D721Med (cell line): ENCODE results near the gene PIR.

Experiments used
- DNase-seq: peaks from one replicate; pipeline ENCODE4 v3.0.0; 2011; ENCODE audit warnings: low spot score; ENCODE audit not compliant: insufficient read length
- FAIRE-seq: peaks from 2 replicates; lab custom pipeline; 2011; peaks lifted over from hg19 to GRCh38; lab: Jason Lieb, UNC
- TF ChIP-seq, protein P1 (sequence below): IDR thresholded peaks from 2 replicates; pipeline ENCODE4 v1.5.1; 2012; ENCODE audit warnings: mild to moderate bottlenecking, control low read depth; ENCODE audit not compliant: insufficient read depth; ENCODE audit errors: missing control alignments

Gene PIR

DNA sequence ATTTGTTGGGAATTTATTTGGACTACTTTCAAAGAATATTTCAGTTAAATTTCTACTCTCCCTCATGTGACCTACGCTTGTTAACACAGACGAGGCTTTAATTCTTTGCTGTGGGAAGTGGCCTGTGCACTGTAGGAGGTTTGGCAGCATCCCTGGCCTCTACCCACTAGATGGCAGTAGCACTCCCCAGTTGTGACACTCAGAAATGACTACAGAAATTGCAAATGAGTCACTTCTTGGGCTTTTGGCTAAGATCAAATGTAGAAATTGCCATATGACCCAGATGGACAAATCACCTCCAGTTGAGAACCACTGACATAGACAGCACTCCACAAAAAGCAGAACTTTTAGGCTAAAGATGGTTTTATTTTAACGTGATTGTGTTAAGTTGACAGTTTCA, 22.1 kb downstream of the PIR start:
- no peak for DNase-seq
- TF ChIP-seq, protein P1, sequence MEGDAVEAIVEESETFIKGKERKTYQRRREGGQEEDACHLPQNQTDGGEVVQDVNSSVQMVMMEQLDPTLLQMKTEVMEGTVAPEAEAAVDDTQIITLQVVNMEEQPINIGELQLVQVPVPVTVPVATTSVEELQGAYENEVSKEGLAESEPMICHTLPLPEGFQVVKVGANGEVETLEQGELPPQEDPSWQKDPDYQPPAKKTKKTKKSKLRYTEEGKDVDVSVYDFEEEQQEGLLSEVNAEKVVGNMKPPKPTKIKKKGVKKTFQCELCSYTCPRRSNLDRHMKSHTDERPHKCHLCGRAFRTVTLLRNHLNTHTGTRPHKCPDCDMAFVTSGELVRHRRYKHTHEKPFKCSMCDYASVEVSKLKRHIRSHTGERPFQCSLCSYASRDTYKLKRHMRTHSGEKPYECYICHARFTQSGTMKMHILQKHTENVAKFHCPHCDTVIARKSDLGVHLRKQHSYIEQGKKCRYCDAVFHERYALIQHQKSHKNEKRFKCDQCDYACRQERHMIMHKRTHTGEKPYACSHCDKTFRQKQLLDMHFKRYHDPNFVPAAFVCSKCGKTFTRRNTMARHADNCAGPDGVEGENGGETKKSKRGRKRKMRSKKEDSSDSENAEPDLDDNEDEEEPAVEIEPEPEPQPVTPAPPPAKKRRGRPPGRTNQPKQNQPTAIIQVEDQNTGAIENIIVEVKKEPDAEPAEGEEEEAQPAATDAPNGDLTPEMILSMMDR: peak; percentile 67
- FAIRE-seq: no peak

DNA sequence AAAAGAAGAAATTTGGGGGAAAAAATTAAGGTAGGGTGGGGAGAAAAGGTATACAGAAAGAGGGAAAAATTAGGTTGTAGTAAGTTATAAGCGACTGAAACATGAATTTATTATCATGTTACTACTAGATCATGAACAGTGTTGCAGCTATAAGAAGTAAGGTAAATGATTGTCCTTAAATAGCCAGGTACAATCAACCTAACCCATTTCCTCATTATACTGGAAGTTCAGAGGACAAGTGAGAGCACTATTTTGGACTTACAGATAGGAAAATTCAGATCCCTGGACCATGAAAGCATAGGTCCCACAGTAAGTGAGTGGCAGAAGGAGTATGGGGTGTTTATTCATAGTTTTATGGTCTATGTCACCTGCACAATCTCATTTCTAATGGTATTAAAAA, 23.5 kb downstream of the PIR start:
- DNase-seq (no peak), FAIRE-seq (no peak)
- TF ChIP-seq, protein P1: no peak

- TF ChIP-seq, protein P1: peak; percentile 48
- FAIRE-seq: no peak
- DNase-seq: no peak
Measured at GRCh38 chrX:15468036-15468435, 25.1 kb downstream of the PIR start.

DNA sequence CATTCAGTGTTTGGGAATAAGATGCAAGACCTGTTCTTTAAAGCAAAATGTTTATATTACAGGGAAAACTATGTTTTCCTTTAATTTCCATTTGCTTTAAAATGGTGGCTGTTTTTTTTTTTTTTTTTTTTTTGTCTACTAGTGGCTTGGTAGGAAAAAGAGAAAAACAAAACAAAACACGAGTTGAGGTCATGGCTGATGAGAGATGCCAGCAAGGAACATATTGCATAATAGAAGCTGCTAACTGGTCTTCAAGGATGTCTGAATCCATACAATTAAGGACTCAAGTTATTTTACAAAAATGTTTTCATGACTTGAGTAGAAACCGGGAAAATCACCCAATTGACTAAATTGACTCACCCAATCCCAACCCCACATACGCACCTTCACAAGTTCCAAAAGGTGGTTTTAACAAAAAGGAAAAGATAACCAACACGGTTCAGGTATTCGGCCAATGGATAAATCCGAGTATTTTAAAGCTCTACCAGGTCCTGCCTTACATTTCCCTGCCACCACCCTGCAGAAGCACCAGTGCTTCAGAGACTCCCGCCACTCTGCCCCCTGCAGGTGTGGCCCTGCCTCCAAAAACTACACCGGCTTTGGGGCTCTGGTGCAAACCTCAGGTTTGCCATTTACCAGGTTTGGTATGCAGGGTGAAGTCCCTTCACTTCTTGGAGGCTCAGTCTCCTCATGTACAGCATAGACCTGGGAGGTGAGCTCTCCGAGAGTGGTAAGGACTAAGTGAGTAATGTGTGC, 27.1 kb downstream of the PIR start:
- DNase-seq (no peak), FAIRE-seq (no peak)
- TF ChIP-seq, protein P1: no peak

DNA sequence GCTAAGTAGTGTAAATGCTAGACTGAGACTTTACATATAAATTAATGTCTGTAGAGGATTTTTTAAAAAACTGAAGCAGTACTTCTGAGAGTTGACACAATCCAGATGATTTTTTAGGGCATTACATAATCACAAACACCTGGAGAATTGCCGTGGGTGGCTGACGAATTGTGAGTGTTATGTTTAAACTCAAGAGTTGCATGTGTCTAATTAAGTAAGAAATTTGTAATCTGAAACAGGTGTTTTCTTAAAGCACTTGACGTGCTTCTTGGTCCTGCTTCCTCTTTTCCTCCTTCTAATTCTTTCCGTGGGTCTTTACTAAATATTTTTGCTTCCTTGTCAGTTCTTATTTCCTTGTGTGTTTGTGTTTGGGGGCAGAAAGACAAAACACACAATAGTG, 27.8 kb downstream of the PIR start:
- DNase-seq: no peak
- no peak for FAIRE-seq
- TF ChIP-seq, protein P1: no peak

DNA sequence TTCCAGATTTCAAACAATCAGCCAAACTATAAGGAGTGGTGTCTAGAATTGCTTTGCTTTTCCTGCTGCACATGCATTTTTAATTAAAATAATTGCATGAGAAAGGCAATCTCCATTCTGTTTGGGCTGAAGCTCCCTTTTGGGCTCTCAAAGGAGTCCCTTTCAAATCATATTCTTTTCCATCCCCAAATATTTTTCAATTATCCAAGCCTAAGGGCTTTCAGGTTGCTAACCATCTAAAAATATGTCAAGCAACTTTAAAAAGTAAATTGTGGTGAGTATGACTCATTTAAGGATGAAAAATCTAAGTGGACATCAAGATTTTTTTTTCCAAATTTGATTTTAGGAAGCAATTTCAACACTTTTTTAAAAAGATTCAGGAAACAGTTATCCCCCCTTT, 28.4 kb downstream of the PIR start:
- TF ChIP-seq, protein P1: no peak
- DNase-seq (no peak), FAIRE-seq (no peak)

DNA sequence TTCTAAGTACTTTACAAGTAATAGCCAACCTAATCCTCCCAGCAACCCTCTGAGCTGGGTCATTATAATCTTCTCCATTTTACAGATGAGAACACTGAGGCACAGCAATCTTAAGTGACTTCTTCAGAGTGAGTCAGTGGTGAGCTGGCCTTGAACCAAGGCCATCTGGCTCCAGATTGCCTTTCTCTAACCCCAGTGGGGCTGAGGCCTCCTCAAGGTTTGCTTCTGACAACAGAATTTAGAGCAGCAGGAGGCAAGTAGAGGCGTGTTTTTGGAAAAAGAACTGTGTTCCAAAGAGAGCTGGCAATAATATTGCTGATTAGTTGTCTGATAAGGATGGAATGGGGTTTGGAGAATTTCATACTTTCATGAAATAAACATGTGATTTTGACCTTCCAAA, 41.2 kb downstream of the PIR start:
- TF ChIP-seq, protein P1: no peak
- FAIRE-seq (no peak), DNase-seq (no peak)
